Retinal pigment epithelial cell (primary cell): ENCODE data around the gene CPED1.

ENCODE experiments used
- DNase-seq: peaks from one replicate; pipeline ENCODE4 v3.0.0-alpha.2; 2010; ENCODE audit warnings: low read depth
- H3K4me3 ChIP-seq: 2 replicates; pipeline ENCODE4 v1.5.1; 2011; ENCODE audit warnings: mild to moderate bottlenecking, low read length, control low read depth, moderate library complexity
- CTCF ChIP-seq: conservative IDR thresholded peaks from 2 replicates; pipeline ENCODE4 v1.5.1; 2011; ENCODE audit warnings: low read depth, low read length, control low read depth, inconsistent platforms

Gene CPED1

GRCh38 chr7:121159553-121159952 is 171.0 kb downstream of the CPED1 start:
- no peak overlapping the region for H3K4me3 ChIP-seq
- no peak for DNase-seq
- TF ChIP-seq CTCF = no peak

GRCh38 chr7:121160150-121161008 is 171.9 kb downstream of the CPED1 start:
- H3K4me3 ChIP-seq = no peak overlapping the region
- no peak for TF ChIP-seq CTCF
- DNase-seq = no peak

- TF ChIP-seq CTCF = peak; percentile 18
- no peak for DNase-seq
These were observed 175.2 kb downstream of the CPED1 start for GRCh38 chr7:121163699-121164098.

GRCh38 chr7:121164247-121164646 is 175.7 kb downstream of the CPED1 start:
- TF ChIP-seq CTCF = no peak
- H3K4me3 ChIP-seq = no peak overlapping the region
- DNase-seq = no peak

More at GRCh38 chr7:121163699-121164098, 175.2 kb downstream of the CPED1 start:
- no peak overlapping the region for H3K4me3 ChIP-seq

GRCh38 chr7:121166916-121167315 is 178.4 kb downstream of the CPED1 start:
- no peak for DNase-seq
- TF ChIP-seq CTCF = no peak
- H3K4me3 ChIP-seq = no peak overlapping the region

GRCh38 chr7:121167971-121168370 is 179.5 kb downstream of the CPED1 start:
- no peak for DNase-seq
- H3K4me3 ChIP-seq = no peak overlapping the region
- TF ChIP-seq CTCF = no peak

GRCh38 chr7:121169469-121169868 is 181.0 kb downstream of the CPED1 start:
- DNase-seq = no peak
- no peak overlapping the region for H3K4me3 ChIP-seq
- no peak for TF ChIP-seq CTCF
